Measurements from ENCODE around the gene ITK.
"Not testable (repeated sequence)": the region's sequence is repeated elsewhere in the genome, so short reads cannot be mapped to it uniquely, and the experiment has no call there.

ITK gene

DNA sequence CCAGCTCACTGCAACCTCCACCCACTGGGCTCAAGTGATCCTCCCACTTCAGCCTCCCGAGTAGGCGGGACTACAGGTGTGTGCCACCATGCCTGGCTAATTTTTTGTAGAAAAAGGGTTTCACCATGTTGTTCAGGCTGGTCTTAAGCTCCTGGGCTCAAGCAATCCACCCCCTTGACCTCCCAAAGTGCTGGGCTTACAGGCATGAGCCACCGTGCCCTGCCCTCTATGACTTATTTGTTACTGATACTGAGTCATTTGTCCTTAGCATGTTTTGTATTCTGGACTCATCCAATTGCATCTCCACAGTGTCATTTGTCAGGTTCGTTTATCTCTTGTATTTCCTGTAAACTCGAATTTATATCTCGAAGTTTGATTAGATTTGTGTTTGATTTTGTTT is 2.7 kb upstream of the ITK start:
- TF ChIP-seq FOXM1 (IDR thresholded peaks at IDR 0.05; ENCODE audit: borderline replicate concordance) (no peak), ARNT (IDR thresholded peaks at IDR 0.05) (no peak), FOXA1 (IDR thresholded peaks at IDR 0.05) (no peak), BHLHE40 (IDR thresholded peaks at IDR 0.05; ENCODE audit: borderline replicate concordance) (no peak), L3MBTL2 (conservative IDR thresholded peaks at IDR 0.05) (no peak), HDGF (IDR thresholded peaks at IDR 0.05; ENCODE audit: borderline replicate concordance) (no peak), ZNF384 (IDR thresholded peaks at IDR 0.05) (no peak), LEF1 (IDR thresholded peaks at IDR 0.05; ENCODE audit: borderline replicate concordance) (no peak), SP1 (IDR thresholded peaks at IDR 0.05) (no peak), NFRKB (IDR thresholded peaks at IDR 0.05) (no peak)
- no peak for DNase-seq (ENCODE audit: extremely low spot score)
- ChIA-PET POLR2A (no interaction called here), CTCF (no interaction called here)

DNA sequence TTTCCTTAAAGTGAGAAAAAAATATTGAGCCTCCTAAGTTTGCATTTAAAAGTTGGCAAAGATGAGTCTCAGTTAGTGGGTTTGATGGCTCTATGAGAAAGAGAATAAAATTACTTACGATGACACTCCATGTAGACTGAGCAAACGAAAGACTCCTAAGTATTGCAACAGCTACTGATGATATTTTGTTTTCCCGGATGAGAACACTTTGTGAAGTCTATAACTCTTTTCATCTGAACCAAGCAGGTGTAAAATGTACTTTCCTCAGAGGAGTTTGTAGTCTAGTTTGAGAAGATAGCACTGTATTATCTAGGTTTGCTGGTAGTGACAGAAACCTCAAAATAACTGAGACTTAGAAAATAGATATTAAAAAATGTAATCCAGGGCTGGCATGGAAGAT is 1.7 kb upstream of the ITK start:
- ChIA-PET CTCF (no interaction called here), POLR2A (no interaction called here)
- no peak for DNase-seq (ENCODE audit: extremely low spot score)
- TF ChIP-seq SP1 (IDR thresholded peaks at IDR 0.05) (no peak), FOXA1 (IDR thresholded peaks at IDR 0.05) (no peak), SUZ12 (IDR thresholded peaks at IDR 0.05) (no peak), L3MBTL2 (conservative IDR thresholded peaks at IDR 0.05) (no peak), NFRKB (IDR thresholded peaks at IDR 0.05) (no peak), HDGF (IDR thresholded peaks at IDR 0.05; ENCODE audit: borderline replicate concordance) (no peak), ARNT (IDR thresholded peaks at IDR 0.05) (no peak), CTBP1 (IDR thresholded peaks at IDR 0.05; ENCODE audit: borderline replicate concordance) (no peak), ELF4 (IDR thresholded peaks at IDR 0.05) (no peak), BHLHE40 (IDR thresholded peaks at IDR 0.05; ENCODE audit: borderline replicate concordance) (no peak), FOXM1 (IDR thresholded peaks at IDR 0.05; ENCODE audit: borderline replicate concordance) (no peak), LEF1 (IDR thresholded peaks at IDR 0.05; ENCODE audit: borderline replicate concordance) (no peak), TARDBP (IDR thresholded peaks at IDR 0.05) (no peak), FOXK2 (IDR thresholded peaks at IDR 0.05) (no peak), ZNF384 (IDR thresholded peaks at IDR 0.05) (no peak)
- TF ChIP-seq, protein P1, sequence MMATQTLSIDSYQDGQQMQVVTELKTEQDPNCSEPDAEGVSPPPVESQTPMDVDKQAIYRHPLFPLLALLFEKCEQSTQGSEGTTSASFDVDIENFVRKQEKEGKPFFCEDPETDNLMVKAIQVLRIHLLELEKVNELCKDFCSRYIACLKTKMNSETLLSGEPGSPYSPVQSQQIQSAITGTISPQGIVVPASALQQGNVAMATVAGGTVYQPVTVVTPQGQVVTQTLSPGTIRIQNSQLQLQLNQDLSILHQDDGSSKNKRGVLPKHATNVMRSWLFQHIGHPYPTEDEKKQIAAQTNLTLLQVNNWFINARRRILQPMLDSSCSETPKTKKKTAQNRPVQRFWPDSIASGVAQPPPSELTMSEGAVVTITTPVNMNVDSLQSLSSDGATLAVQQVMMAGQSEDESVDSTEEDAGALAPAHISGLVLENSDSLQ (IDR thresholded peaks at IDR 0.05), result no peak

DNA sequence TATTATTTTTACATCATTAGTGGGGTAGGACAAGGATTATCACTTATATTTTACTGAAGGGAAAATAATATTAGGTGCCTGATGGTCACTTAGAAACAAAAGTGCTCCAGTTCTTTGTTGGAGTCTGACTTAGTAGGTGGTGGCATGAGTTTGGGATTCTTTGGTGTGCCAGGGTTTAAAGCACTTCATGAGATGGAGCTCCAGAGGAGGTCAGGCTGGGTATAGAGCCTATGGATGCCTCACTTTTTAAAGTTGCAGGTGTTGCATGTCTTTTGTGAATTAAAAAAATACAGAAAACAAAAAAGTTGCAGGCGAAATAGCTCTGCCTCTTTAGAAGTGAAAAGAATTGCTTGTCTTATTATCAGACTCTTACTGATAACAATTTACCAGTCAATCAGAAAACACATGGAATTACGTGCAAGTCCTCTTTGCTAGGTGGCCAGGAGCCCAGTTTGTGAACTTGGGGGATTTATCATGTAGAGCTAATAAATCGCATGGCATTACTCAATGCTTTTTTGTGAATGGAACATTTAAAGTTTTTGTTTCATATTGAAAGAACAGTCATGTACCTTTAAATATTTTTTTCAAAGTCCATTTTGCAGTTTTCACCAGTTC is 1.6 kb downstream of the ITK start:
- POLR2A ChIA-PET, result no interaction called here
- no peak for DNase-seq (ENCODE audit: extremely low spot score)
- CTCF ChIA-PET, result no interaction called here
- TF ChIP-seq LEF1 (IDR thresholded peaks at IDR 0.05; ENCODE audit: borderline replicate concordance) (no peak), FOXA1 (IDR thresholded peaks at IDR 0.05) (no peak), FOXM1 (IDR thresholded peaks at IDR 0.05; ENCODE audit: borderline replicate concordance) (no peak), TARDBP (IDR thresholded peaks at IDR 0.05) (no peak), BHLHE40 (IDR thresholded peaks at IDR 0.05; ENCODE audit: borderline replicate concordance) (no peak), FOXK2 (IDR thresholded peaks at IDR 0.05) (no peak), ARNT (IDR thresholded peaks at IDR 0.05) (no peak), SP1 (IDR thresholded peaks at IDR 0.05) (no peak)

DNA sequence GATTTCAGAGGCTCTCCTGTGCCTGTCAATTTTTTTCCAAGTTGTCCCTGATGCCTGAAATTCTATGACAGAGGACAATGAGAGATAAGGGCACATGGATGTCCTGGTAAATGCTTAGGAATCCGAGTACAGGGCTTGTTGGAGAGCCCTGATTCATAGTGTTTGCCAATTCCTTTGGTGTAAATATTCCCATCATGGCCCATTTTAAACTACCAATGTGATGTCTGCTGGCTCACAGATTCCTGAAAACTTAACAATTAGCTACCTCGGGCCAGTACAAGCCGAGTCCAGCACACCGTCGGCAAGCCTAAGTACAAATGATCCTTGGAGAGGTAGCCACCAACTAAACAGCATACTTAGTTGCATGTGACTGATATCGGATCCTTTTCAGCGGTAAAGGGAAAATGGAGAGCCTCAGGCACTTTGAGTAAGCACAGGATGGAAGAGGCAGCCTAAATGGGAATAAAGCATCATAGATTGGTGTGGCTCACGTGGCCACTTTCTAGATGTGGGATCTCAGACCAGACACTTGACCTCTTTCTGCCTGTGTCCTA is 3.6 kb downstream of the ITK start:
- ChIA-PET CTCF (no interaction called here), POLR2A (no interaction called here)
- no peak for DNase-seq (ENCODE audit: extremely low spot score)
- no peak for TF ChIP-seq ARNT (IDR thresholded peaks at IDR 0.05)
- TF ChIP-seq TARDBP (IDR thresholded peaks at IDR 0.05), result no peak
- no peak for TF ChIP-seq ZNF384 (IDR thresholded peaks at IDR 0.05)
- TF ChIP-seq ELF4 (IDR thresholded peaks at IDR 0.05), result no peak
- no peak for TF ChIP-seq BHLHE40 (IDR thresholded peaks at IDR 0.05; ENCODE audit: borderline replicate concordance)
- TF ChIP-seq SP1 (IDR thresholded peaks at IDR 0.05), result no peak
- TF ChIP-seq, protein P1 (IDR thresholded peaks at IDR 0.05), result no peak
- TF ChIP-seq SUZ12 (IDR thresholded peaks at IDR 0.05), result no peak
- TF ChIP-seq FOXM1 (IDR thresholded peaks at IDR 0.05; ENCODE audit: borderline replicate concordance), result no peak
- no peak for TF ChIP-seq L3MBTL2 (conservative IDR thresholded peaks at IDR 0.05)
- no peak for TF ChIP-seq FOXK2 (IDR thresholded peaks at IDR 0.05)
- no peak for TF ChIP-seq FOXA1 (IDR thresholded peaks at IDR 0.05)
- no peak for TF ChIP-seq CTBP1 (IDR thresholded peaks at IDR 0.05; ENCODE audit: borderline replicate concordance)
- TF ChIP-seq HDGF (IDR thresholded peaks at IDR 0.05; ENCODE audit: borderline replicate concordance), result no peak
- no peak for TF ChIP-seq LEF1 (IDR thresholded peaks at IDR 0.05; ENCODE audit: borderline replicate concordance)
- TF ChIP-seq NFRKB (IDR thresholded peaks at IDR 0.05), result no peak

DNA sequence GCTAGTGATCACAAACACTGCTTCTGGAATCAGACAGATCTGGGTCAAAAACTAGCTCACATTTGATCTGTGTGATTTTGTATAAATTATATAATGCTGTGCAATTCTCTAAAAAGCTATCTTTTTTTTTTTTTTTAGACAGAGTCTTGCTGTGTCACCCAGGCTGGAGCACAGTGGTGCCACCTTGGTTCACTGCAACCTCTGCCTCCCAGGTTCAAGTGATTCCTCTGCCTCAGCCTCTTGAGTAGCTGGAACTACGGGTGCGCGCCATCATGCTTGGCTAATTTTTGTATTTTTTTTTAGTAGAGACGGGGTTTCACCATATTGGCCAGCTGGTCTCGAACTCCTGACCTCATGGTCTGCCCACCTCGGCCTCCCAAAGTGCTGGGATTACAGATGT is 4.5 kb downstream of the ITK start:
- CTCF ChIA-PET, POLR2A ChIA-PET: not testable (repeated sequence)

DNA sequence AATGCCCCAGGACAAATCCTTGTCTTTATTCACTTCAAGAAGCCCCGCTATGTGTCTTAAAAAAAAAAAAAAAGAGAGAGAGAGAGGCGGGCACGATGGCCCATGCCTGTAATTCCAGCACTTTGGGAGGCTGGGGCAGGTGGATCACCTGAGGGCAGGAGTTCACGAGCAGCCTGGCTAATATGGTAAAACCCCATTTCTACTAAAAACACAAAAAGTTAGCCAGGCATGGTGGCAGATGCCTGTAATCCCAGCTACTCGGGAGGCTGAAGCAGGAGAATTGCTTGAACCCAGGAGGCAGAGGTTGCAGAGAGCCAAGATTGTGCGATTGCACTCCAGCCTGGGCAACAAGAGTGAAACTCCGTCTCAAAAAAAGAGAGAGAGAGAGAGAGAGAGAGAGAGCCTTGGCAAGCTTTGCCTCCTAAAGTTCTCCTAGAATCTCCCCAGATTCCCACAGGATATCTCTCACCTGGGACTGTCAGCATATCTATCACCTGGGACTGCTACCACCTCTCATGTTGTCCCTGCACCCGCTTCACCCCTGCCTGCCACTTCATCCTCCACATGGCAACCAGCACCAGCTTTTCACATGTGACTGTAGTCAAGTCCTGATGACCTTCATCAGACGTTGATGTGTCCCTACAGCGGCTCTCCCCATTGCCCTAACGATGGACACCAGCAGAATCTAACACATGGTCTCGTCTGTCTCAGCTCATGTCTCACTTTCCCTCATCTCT is 5.8 kb downstream of the ITK start:
- ChIA-PET POLR2A (no interaction called here), CTCF (interaction anchor here (0.6 kb wide), 1 partner anchor 30 kb away, joined by 3 read pairs; no protein-coding TSS in a partner anchor)
- TF ChIP-seq CTBP1 (IDR thresholded peaks at IDR 0.05; ENCODE audit: borderline replicate concordance) (no peak), ZNF384 (IDR thresholded peaks at IDR 0.05) (no peak), SUZ12 (IDR thresholded peaks at IDR 0.05) (no peak), ELF4 (IDR thresholded peaks at IDR 0.05) (no peak), L3MBTL2 (conservative IDR thresholded peaks at IDR 0.05) (no peak), FOXA1 (IDR thresholded peaks at IDR 0.05) (no peak), BHLHE40 (IDR thresholded peaks at IDR 0.05; ENCODE audit: borderline replicate concordance) (no peak), HDGF (IDR thresholded peaks at IDR 0.05; ENCODE audit: borderline replicate concordance) (no peak), LEF1 (IDR thresholded peaks at IDR 0.05; ENCODE audit: borderline replicate concordance) (no peak), FOXM1 (IDR thresholded peaks at IDR 0.05; ENCODE audit: borderline replicate concordance) (no peak), SP1 (IDR thresholded peaks at IDR 0.05) (no peak), ARNT (IDR thresholded peaks at IDR 0.05) (no peak), FOXK2 (IDR thresholded peaks at IDR 0.05) (no peak), NFRKB (IDR thresholded peaks at IDR 0.05) (no peak)
- TF ChIP-seq, protein P1 (IDR thresholded peaks at IDR 0.05), result no peak
- DNase-seq (ENCODE audit: extremely low spot score), result no peak

More for the DNA sequence above, 4.5 kb downstream of the ITK start:
- DNase-seq (ENCODE audit: extremely low spot score), result not testable (repeated sequence)

Data from HEK293T (cell line).